Breast epithelium (tissue), 4 donors: Measurements from ENCODE around the gene MYO5B. TPM values are rescaled to one million over a fixed set of nuclear protein-coding genes. Genes with fewer than 3 reads are reported as not detected.
"Not testable (repeated sequence)": the region's sequence is repeated elsewhere in the genome, so short reads cannot be mapped to it uniquely, and the experiment has no call there.

Source experiments
- DNase-seq, 2 donors: peaks; one replicate each; pipeline ENCODE4 v3.0.0-alpha.2; 2019; ENCODE audit warnings: low spot score in 2 of 2
- H3K27ac ChIP-seq, 2 donors: fragments of 200-600 bp; sonication (generic) in 1 of 2; one replicate each; pipeline ENCODE4 v1.5.1; 2016 to 2019; ENCODE audit warnings: mild to moderate bottlenecking in 1 of 2
- H3K27me3 ChIP-seq, 2 donors: fragments of 200-600 bp; sonication (generic) in 1 of 2; one replicate each; pipeline versions ENCODE4 v1.5.1 to v1.6.0; 2017 to 2019; ENCODE audit warnings: control low read depth in 1 of 2, mild to moderate bottlenecking in 1 of 2
- H3K36me3 ChIP-seq: fragments of 200-600 bp; one replicate; pipeline ENCODE4 v1.5.1; 2019
- H3K4me1 ChIP-seq, 2 donors: fragments of 200-600 bp; sonication (generic); one replicate each; pipeline ENCODE4 v1.5.1; 2016 to 2019; ENCODE audit warnings: control low read depth in 1 of 2
- H3K4me3 ChIP-seq, 3 donors: fragments of 200-600 bp; sonication (generic); 1 replicate in 2 of 3; 2 replicates in 1 of 3; pipeline ENCODE4 v1.5.1; 2016 to 2019; ENCODE audit warnings: mild to moderate bottlenecking in 3 of 3, moderate library complexity in 2 of 3
- H3K9me3 ChIP-seq, 2 donors: fragments of 200-600 bp; sonication (generic) in 1 of 2; one replicate each; pipeline ENCODE4 v1.5.1; 2016 to 2019; ENCODE audit warnings: control low read depth in 1 of 2
- CTCF ChIP-seq, 3 donors: fragments of 450-650 bp; IDR thresholded peaks; one replicate each; pipeline ENCODE4 v1.5.1; 2016 to 2017; ENCODE audit warnings: antibody characterized with exemption in 3 of 3, mild to moderate bottlenecking in 3 of 3, moderate library complexity in 3 of 3
- POLR2A ChIP-seq: fragments of 450-650 bp; IDR thresholded peaks from one replicate; pipeline ENCODE4 v1.6.1; 2016; ENCODE audit warnings: antibody characterized with exemption, mild to moderate bottlenecking, moderate library complexity
- POLR2AphosphoS5 ChIP-seq, 3 donors: sonication (generic); formaldehyde crosslinking; IDR thresholded peaks; one replicate each; pipeline ENCODE4 v1.6.1; 2017; ENCODE audit warnings: antibody characterized with exemption in 3 of 3
- intact Hi-C: fragments of 100-400 bp; cut with DNase I; formaldehyde crosslinking; loops from one replicate; pipeline ENCODE4 v1.15.1; 2023; ENCODE audit warnings: low total_unique reads
- total RNA-seq, 3 donors: library from RNA; depleted of rRNA; stranded (reverse); fragments of >200 nt; gene quantifications; one replicate each; pipeline ENCODE4 v1.1.0, GENCODE V29; 2016

The MYO5B gene
- total RNA-seq, 3 donors from 2014 or later = 2.4 to 53.1 (median 22.0) TPM

- Histone ChIP-seq H3K27ac (no peak overlapping the region), H3K36me3 (no peaks in the 10 kb centered on the region), H3K9me3 (no peaks in the 10 kb centered on the region), H3K27me3 (no peaks in the 10 kb centered on the region), H3K4me3 (no peak overlapping the region), H3K4me1 (no peaks in the 10 kb centered on the region)
- TF ChIP-seq POLR2A (no peak), POLR2AphosphoS5 (IDR thresholded peaks at IDR 0.05) (no peak), CTCF (IDR thresholded peaks at IDR 0.05) (no peak)
- DNase-seq = no peak
- intact Hi-C loops = no loop called here
Observed at GRCh38 chr18:49838381-49838780, 356.6 kb downstream of the MYO5B start.

GRCh38 chr18:49837889-49838288, 357.1 kb downstream of the MYO5B start:
- H3K4me3 ChIP-seq = no peak overlapping the region

GRCh38 chr18:49837316-49837835, 357.6 kb downstream of the MYO5B start:
- intact Hi-C loops, H3K27me3 ChIP-seq, DNase-seq, H3K9me3 ChIP-seq, H3K4me3 ChIP-seq, H3K36me3 ChIP-seq, H3K27ac ChIP-seq, H3K4me1 ChIP-seq: not testable (repeated sequence)

More at GRCh38 chr18:49837889-49838288, 357.1 kb downstream of the MYO5B start:
- Histone ChIP-seq H3K4me1 (no peaks in the 10 kb centered on the region), H3K27me3 (no peaks in the 10 kb centered on the region), H3K9me3 (no peaks in the 10 kb centered on the region), H3K27ac (no peak overlapping the region), H3K36me3 (no peaks in the 10 kb centered on the region)
- DNase-seq = no peak
- intact Hi-C loops = no loop called here
- TF ChIP-seq POLR2AphosphoS5 (IDR thresholded peaks at IDR 0.05) (no peak), POLR2A (no peak), CTCF (IDR thresholded peaks at IDR 0.05) (no peak)

- no peaks in the 10 kb centered on the region for H3K4me1 ChIP-seq
Observed at GRCh38 chr18:49835405-49835804, 359.5 kb downstream of the MYO5B start.

GRCh38 chr18:49834258-49834657, 360.7 kb downstream of the MYO5B start:
- intact Hi-C loops = no loop called here

More at GRCh38 chr18:49835405-49835804, 359.5 kb downstream of the MYO5B start:
- DNase-seq = no peak
- Histone ChIP-seq H3K36me3 (no peaks in the 10 kb centered on the region), H3K27ac (no peak overlapping the region), H3K4me3 (no peak overlapping the region), H3K27me3 (no peaks in the 10 kb centered on the region), H3K9me3 (peaks cover 0 to 5% of the 10 kb centered on the region in 2 donors)
- intact Hi-C loops = no loop called here
- TF ChIP-seq POLR2A (no peak), CTCF (IDR thresholded peaks at IDR 0.05) (no peak), POLR2AphosphoS5 (IDR thresholded peaks at IDR 0.05) (no peak)

More at GRCh38 chr18:49834258-49834657, 360.7 kb downstream of the MYO5B start:
- Histone ChIP-seq H3K36me3 (no peaks in the 10 kb centered on the region), H3K9me3 (peaks cover 0 to 5% of the 10 kb centered on the region in 2 donors), H3K27me3 (no peaks in the 10 kb centered on the region), H3K27ac (no peak overlapping the region), H3K4me1 (no peaks in the 10 kb centered on the region), H3K4me3 (no peak overlapping the region)
- TF ChIP-seq POLR2AphosphoS5 (IDR thresholded peaks at IDR 0.05) = no peak
- no peak for TF ChIP-seq POLR2A
- no peak for TF ChIP-seq CTCF (IDR thresholded peaks at IDR 0.05)
- no peak for DNase-seq
